A549 (cell line): ENCODE measurements around the gene PTPN14. TPM values are rescaled to one million over a fixed set of nuclear protein-coding genes. Genes with fewer than 3 reads are reported as not detected.

Experiments used
- ATAC-seq, 2 experiments: fragments of 200-7000 bp in 1 of 2; fragments of >200 bp in 1 of 2; cut with Nextera tagmentation in 1 of 2; cut with Tn5 transposase in 1 of 2; 3 replicates each; pipeline versions ENCODE4 v1.8.0 to v1.9.1; 2018 to 2020; ENCODE audit warnings: mild to moderate bottlenecking in 1 of 2, moderate library complexity in 1 of 2
- CTCF ChIA-PET: fragments of 300-600 bp; sonication (Branson Sonifier 250); formaldehyde crosslinking; extraction: SDS; loops from one replicate; lab custom pipeline; 2021; ENCODE audit warnings: antibody characterized with exemption, inconsistent platforms; lab: Yijun Ruan, JAX
- POLR2A ChIA-PET: fragments of 350-600 bp; formaldehyde crosslinking; extraction: SDS; loops from one replicate; lab custom pipeline; 2021; ENCODE audit warnings: antibody characterized with exemption, inconsistent platforms; lab: Yijun Ruan, JAX
- DNase-seq, 2 experiments: peaks; one replicate each; pipeline versions ENCODE4 v3.0.0 to v3.0.0-alpha.2; 2011 to 2016; ENCODE audit warnings: low read depth in 1 of 2, low spot score in 1 of 2
- FAIRE-seq: peaks from 2 replicates; lab custom pipeline; 2011; peaks lifted over from hg19 to GRCh38; lab: Jason Lieb, UNC
- H3K27ac ChIP-seq, 2 experiments: fragments of >200 bp; sonication (Bioruptor Twin); formaldehyde crosslinking; 3 replicates each; pipeline ENCODE4 v1.5.1; 2016 to 2017
- H3K4me1 ChIP-seq: fragments of >200 bp; sonication (Bioruptor Twin); formaldehyde crosslinking; 3 replicates; pipeline ENCODE4 v1.6.1; 2016
- H3K4me2 ChIP-seq: fragments of >200 bp; sonication (Bioruptor Twin); formaldehyde crosslinking; 3 replicates; pipeline ENCODE4 v1.6.1; 2016
- H3K4me3 ChIP-seq: fragments of >200 bp; sonication (Bioruptor Twin); formaldehyde crosslinking; 3 replicates; pipeline ENCODE4 v1.5.1; 2016
- H3K9me3 ChIP-seq: fragments of >200 bp; sonication (Bioruptor Twin); formaldehyde crosslinking; 3 replicates; pipeline ENCODE4 v1.6.1; 2016
- CBX2 ChIP-seq: fragments of 200-600 bp; sonication (generic); IDR thresholded peaks from 2 replicates; pipeline ENCODE4 v1.6.1; 2016; ENCODE audit warnings: low read depth, mild to moderate bottlenecking, borderline replicate concordance
- CEBPB ChIP-seq, 2 experiments: fragments of >200 bp in 1 of 2; sonication (Bioruptor Twin) in 1 of 2; formaldehyde crosslinking in 1 of 2; IDR thresholded peaks; 2 replicates each; pipeline ENCODE4 v1.6.1; 2012 to 2016
- CHD4 ChIP-seq: fragments of 200-600 bp; sonication (generic); IDR thresholded peaks from 2 replicates; pipeline ENCODE4 v1.6.1; 2016; ENCODE audit warnings: antibody characterized with exemption, mild to moderate bottlenecking, borderline replicate concordance
- EHF ChIP-seq: fragments of 250-450 bp; sonication (Bioruptor Pico); IDR thresholded peaks from 2 replicates; pipeline ENCODE4 v1.5.0; 2020; ENCODE audit warnings: mild to moderate bottlenecking
- EHMT2 ChIP-seq: fragments of 200-600 bp; sonication (generic); IDR thresholded peaks from 2 replicates; pipeline ENCODE4 v1.6.1; 2016; ENCODE audit warnings: antibody characterized with exemption, low read depth, mild to moderate bottlenecking, moderate library complexity
- HEYL ChIP-seq: fragments of 250-450 bp; sonication (Bioruptor Pico); IDR thresholded peaks from 2 replicates; pipeline ENCODE4 v1.8.0; 2021; ENCODE audit warnings: mild to moderate bottlenecking, moderate library complexity
- HOXB5 ChIP-seq: fragments of 250-450 bp; sonication (Bioruptor Pico); IDR thresholded peaks from 2 replicates; pipeline ENCODE4 v1.5.0; 2020; ENCODE audit warnings: mild to moderate bottlenecking, moderate library complexity
- JUNB ChIP-seq: fragments of >200 bp; sonication (Bioruptor Twin); formaldehyde crosslinking; IDR thresholded peaks from 2 replicates; pipeline ENCODE4 v1.6.1; 2016
- MAZ ChIP-seq: fragments of 150-350 bp; IDR thresholded peaks from 2 replicates; pipeline ENCODE4 v1.6.1; 2014; ENCODE audit warnings: antibody characterized with exemption, low read depth, low read length, borderline replicate concordance
- NFE2L2 ChIP-seq: fragments of 150-350 bp; conservative IDR thresholded peaks from 2 replicates; pipeline ENCODE4 v1.6.1; 2014; ENCODE audit warnings: low read length
- POLR2AphosphoS2 ChIP-seq: conservative IDR thresholded peaks from 2 replicates; pipeline ENCODE4 v1.6.1; 2012; ENCODE audit warnings: low read length, improper control_type of control experiment, inconsistent platforms
- RAD21 ChIP-seq, 2 experiments: fragments of >200 bp in 1 of 2; sonication (Bioruptor Twin) in 1 of 2; formaldehyde crosslinking in 1 of 2; IDR thresholded peaks in 1 of 2; conservative IDR thresholded peaks in 1 of 2; 2 replicates in 1 of 2; 3 replicates in 1 of 2; pipeline ENCODE4 v1.6.1; 2012 to 2018; ENCODE audit warnings: inconsistent platforms in 1 of 2
- RARB ChIP-seq: fragments of 250-450 bp; sonication (Bioruptor Pico); IDR thresholded peaks from 2 replicates; pipeline ENCODE4 v1.8.0; 2021; ENCODE audit warnings: mild to moderate bottlenecking, moderate library complexity
- RNF2 ChIP-seq: fragments of 200-600 bp; sonication (generic); IDR thresholded peaks from 2 replicates; pipeline ENCODE4 v1.6.1; 2016; ENCODE audit warnings: low read depth, mild to moderate bottlenecking, antibody characterized with exemption, moderate library complexity, borderline replicate concordance
- SMC3 ChIP-seq: fragments of >200 bp; sonication (Bioruptor Twin); formaldehyde crosslinking; IDR thresholded peaks from 3 replicates; pipeline ENCODE4 v1.6.1; 2018; ENCODE audit warnings: inconsistent platforms
- TP53 ChIP-seq: fragments of 250-450 bp; sonication (Bioruptor Pico); IDR thresholded peaks from 2 replicates; pipeline ENCODE4 v1.5.0; 2021; ENCODE audit warnings: mild to moderate bottlenecking, moderate library complexity
- WGBS: methylation state at CpG from one replicate; pipeline ENCODE4 v1.1.6; 2017; ENCODE audit errors: missing lambda C conversion rate; 5-methylcytosine and 5-hydroxymethylcytosine counted together
- polyA plus RNA-seq, 4 experiments: library from polyadenylated mRNA; depleted of rRNA in 3 of 4; stranded (reverse); fragments of >200 nt; fragmentation: RNase III in 1 of 4; extraction: RNeasy Plus Mini Kit Qiagen cat#74134 plus additional on column Dnase treatment in 1 of 4; gene quantifications; 2 replicates in 3 of 4; 3 replicates in 1 of 4; pipeline ENCODE4 v1.2.3, GENCODE V29; 2011 to 2017
- TF ChIP-seq, protein P1 (sequence below): fragments of 450-650 bp; IDR thresholded peaks from 2 replicates; pipeline ENCODE4 v1.6.1; 2014; ENCODE audit warnings: antibody characterized with exemption
- TF ChIP-seq, protein P2 (sequence below): fragments of >200 bp; sonication (Bioruptor Twin); formaldehyde crosslinking; IDR thresholded peaks from 2 replicates; pipeline ENCODE4 v1.6.1; 2016
- TF ChIP-seq, protein P3 (sequence below): IDR thresholded peaks from 2 replicates; pipeline ENCODE4 v1.6.1; 2012; ENCODE audit warnings: low read depth, borderline replicate concordance
- TF ChIP-seq, protein P4 (sequence below): fragments of 150-350 bp; IDR thresholded peaks from 2 replicates; pipeline ENCODE4 v1.6.1; 2014; ENCODE audit warnings: low read depth, mild to moderate bottlenecking, low read length

PTPN14 gene
- polyA plus RNA-seq, 2 of the 4 experiments (the other 2 are of a cell fraction): 9.2 to 10.0 TPM

DNA sequence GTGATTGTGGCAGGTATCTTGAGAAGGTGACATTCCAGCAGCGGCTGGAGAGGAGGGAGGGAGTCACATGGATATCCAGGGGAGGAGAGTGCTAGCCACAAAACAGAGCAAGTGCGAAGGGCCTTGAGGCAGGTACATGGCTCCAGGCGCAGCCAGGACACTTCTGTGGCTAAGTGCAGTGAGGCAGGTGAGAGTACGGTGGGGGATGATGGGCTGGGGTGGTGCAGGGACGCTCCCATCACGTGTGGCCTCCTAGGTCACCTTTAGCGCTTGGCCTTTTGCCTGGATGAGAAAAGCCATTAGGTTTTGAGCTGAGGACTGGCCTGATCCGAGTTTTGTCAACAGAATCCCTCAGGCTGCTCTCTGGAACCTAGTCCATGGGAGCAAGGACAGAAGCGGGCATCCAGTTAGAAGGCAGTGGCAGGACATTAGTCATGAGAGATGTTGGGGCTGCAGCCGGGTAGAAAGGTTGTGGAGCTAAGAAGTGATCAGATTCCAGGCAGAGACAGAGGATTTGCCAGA lies 238.8 kb downstream of the PTPN14 start:
- Histone ChIP-seq H3K27ac (no peak overlapping the region), H3K4me1 (peaks cover 8% of the 10 kb centered on the region; the same call in 2 of the 3 replicates), H3K9me3 (no peaks in the 10 kb centered on the region), H3K4me2 (no peak overlapping the region), H3K4me3 (no peak overlapping the region)
- CTCF ChIA-PET: interaction anchor here (0.8 to 5.1 kb wide), 4 partner anchors 16 to 51 kb away, joined by 3 to 29 read pairs (median 11); no protein-coding TSS in a partner anchor
- WGBS: 82% methylated on average over 10 of the region's 10 CpGs
- FAIRE-seq: no peak
- no peak for ATAC-seq
- POLR2A ChIA-PET: no interaction called here
- no peak for TF ChIP-seq EHMT2
- TF ChIP-seq RAD21 (conservative IDR thresholded peaks at IDR 0.05 in 1 of 2, IDR thresholded peaks at IDR 0.05 in 1 of 2): no peak
- no peak for TF ChIP-seq NFE2L2
- no peak for TF ChIP-seq CBX2
- TF ChIP-seq HOXB5 (CRISPR knock-in tag): no peak
- TF ChIP-seq, protein P1, sequence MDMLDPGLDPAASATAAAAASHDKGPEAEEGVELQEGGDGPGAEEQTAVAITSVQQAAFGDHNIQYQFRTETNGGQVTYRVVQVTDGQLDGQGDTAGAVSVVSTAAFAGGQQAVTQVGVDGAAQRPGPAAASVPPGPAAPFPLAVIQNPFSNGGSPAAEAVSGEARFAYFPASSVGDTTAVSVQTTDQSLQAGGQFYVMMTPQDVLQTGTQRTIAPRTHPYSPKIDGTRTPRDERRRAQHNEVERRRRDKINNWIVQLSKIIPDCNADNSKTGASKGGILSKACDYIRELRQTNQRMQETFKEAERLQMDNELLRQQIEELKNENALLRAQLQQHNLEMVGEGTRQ: no peak
- TF ChIP-seq, protein P2, sequence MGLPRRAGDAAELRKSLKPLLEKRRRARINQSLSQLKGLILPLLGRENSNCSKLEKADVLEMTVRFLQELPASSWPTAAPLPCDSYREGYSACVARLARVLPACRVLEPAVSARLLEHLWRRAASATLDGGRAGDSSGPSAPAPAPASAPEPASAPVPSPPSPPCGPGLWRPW: no peak
- no peak for TF ChIP-seq CHD4
- TF ChIP-seq HEYL (CRISPR knock-in tag): no peak
- no peak for TF ChIP-seq RARB (CRISPR knock-in tag)
- no peak for TF ChIP-seq JUNB
- no peak for TF ChIP-seq MAZ
- no peak for TF ChIP-seq EHF (CRISPR knock-in tag)
- no peak for TF ChIP-seq TP53 (CRISPR knock-in tag)
- no peak for TF ChIP-seq CEBPB (IDR thresholded peaks at IDR 0.05)
- TF ChIP-seq, protein P3, sequence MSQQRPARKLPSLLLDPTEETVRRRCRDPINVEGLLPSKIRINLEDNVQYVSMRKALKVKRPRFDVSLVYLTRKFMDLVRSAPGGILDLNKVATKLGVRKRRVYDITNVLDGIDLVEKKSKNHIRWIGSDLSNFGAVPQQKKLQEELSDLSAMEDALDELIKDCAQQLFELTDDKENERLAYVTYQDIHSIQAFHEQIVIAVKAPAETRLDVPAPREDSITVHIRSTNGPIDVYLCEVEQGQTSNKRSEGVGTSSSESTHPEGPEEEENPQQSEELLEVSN: no peak
- no peak for TF ChIP-seq SMC3
- TF ChIP-seq, protein P4, sequence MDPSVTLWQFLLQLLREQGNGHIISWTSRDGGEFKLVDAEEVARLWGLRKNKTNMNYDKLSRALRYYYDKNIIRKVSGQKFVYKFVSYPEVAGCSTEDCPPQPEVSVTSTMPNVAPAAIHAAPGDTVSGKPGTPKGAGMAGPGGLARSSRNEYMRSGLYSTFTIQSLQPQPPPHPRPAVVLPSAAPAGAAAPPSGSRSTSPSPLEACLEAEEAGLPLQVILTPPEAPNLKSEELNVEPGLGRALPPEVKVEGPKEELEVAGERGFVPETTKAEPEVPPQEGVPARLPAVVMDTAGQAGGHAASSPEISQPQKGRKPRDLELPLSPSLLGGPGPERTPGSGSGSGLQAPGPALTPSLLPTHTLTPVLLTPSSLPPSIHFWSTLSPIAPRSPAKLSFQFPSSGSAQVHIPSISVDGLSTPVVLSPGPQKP: no peak
- no peak for TF ChIP-seq RNF2
- no peak for DNase-seq

DNA sequence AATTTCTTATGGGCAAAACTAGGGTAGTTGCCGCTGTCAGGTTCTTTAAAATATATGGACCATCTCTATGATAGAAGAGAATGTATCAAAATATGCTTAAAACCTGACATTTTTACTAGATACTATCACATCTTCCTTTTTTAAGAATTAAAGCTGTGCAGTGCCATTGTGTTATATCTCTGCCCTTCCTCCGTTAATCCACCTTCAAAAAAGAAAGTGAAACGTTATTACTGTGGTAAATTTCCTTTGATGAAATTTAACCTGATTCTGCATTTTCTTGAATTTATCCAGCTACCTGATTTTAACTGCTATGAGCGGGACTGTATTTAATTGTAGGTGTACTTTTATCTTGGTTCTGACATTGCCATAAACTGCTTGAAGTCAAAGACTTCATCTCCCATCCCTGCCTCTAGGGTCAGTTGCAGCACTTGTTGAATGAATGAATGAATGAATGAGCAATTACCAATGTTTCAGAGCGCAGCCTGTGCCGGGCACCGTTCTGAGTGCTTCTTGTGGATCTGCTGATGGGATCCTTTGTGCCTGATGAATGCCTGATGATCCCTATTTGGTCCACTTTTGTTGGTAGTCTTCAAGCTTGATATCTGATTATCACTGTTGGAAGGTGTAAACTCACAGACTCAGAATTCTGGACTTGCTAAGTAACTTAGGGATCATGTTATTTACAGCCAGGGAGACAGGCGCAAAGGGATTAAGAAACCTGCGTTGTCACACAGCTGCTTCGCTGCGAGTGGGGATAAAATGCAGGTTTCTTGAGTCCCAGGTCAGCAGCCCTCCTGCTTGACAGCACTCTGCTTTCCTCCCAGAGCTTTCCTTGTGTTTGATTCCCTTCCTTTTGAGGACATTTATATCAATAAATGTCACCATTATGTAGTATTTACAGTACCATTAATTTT lies 240.4 kb downstream of the PTPN14 start:
- Histone ChIP-seq H3K4me3 (no peak overlapping the region), H3K27ac (no peak overlapping the region), H3K4me1 (no peaks in the 10 kb centered on the region; the same call in 2 of the 3 replicates), H3K9me3 (no peaks in the 10 kb centered on the region), H3K4me2 (no peak overlapping the region)
- FAIRE-seq (no peak), ATAC-seq (no peak)
- POLR2A ChIA-PET: no interaction called here
- CTCF ChIA-PET: interaction anchor here (0.8 to 5.1 kb wide), 5 partner anchors 11 to 96 kb away, joined by 3 to 29 read pairs (median 4); no protein-coding TSS in a partner anchor
- WGBS: 84% methylated on average over 11 of the region's 11 CpGs
- TF ChIP-seq, protein P4: no peak
- TF ChIP-seq POLR2AphosphoS2: no peak
- TF ChIP-seq, all 56 proteins: peak for 0
- DNase-seq: no peak
